GM03348 (cell line): ENCODE measurements around the gene ZNF302.
A peak's percentile ranks its signal among the peaks of the same experiment; 100 is the strongest.
"Not testable (repeated sequence)": the region's sequence is repeated elsewhere in the genome, so short reads cannot be mapped to it uniquely, and the experiment has no call there.

Experiments
- DNase-seq: peaks from one replicate; pipeline ENCODE4 v3.0.0; 2012; ENCODE audit warnings: low spot score

The ZNF302 gene

GRCh38 chr19:34677386-34678084 lies at the start of gene ZNF302:
ZNF302 (plus strand) TSS chr19:34677678; CDS start chr19:34678805, 1,127 bp downstream.
- DNase-seq = peak; percentile 97

GRCh38 chr19:34633802-34634201 lies 43.7 kb upstream of the ZNF302 start:
- no peak for DNase-seq

- peak; percentile 68 for DNase-seq
These were observed 37.9 kb upstream of the ZNF302 start for GRCh38 chr19:34639491-34640085.

- DNase-seq = no peak
These were observed 35.2 kb upstream of the ZNF302 start for GRCh38 chr19:34642241-34642640.

GRCh38 chr19:34644991-34645461 lies 32.5 kb upstream of the ZNF302 start:
- DNase-seq = no peak

GRCh38 chr19:34645551-34645950 lies 31.9 kb upstream of the ZNF302 start:
- no peak for DNase-seq

GRCh38 chr19:34649886-34650543 lies 27.5 kb upstream of the ZNF302 start:
- DNase-seq = no peak

GRCh38 chr19:34651747-34652146 lies 25.7 kb upstream of the ZNF302 start:
- no peak for DNase-seq

GRCh38 chr19:34654796-34655195 lies 22.7 kb upstream of the ZNF302 start:
- no peak for DNase-seq

GRCh38 chr19:34655651-34656050 lies 21.8 kb upstream of the ZNF302 start:
- DNase-seq = no peak

- DNase-seq = no peak
These were observed 16.1 kb upstream of the ZNF302 start for GRCh38 chr19:34661357-34661756.

- DNase-seq = peak; percentile 24
These were observed 14.6 kb upstream of the ZNF302 start for GRCh38 chr19:34662919-34663318.

GRCh38 chr19:34664168-34664567 lies 13.3 kb upstream of the ZNF302 start:
- no peak for DNase-seq

GRCh38 chr19:34664870-34665269 lies 12.6 kb upstream of the ZNF302 start:
- DNase-seq = no peak

GRCh38 chr19:34665275-34665674 lies 12.2 kb upstream of the ZNF302 start:
- not testable (repeated sequence) for DNase-seq

- no peak for DNase-seq
These were observed 11.1 kb upstream of the ZNF302 start for GRCh38 chr19:34666200-34666957.

GRCh38 chr19:34666958-34667265 lies 10.6 kb upstream of the ZNF302 start:
- DNase-seq = no peak

- DNase-seq = peak; percentile 59
These were observed 10.0 kb upstream of the ZNF302 start for GRCh38 chr19:34667349-34668076.

- DNase-seq = not testable (repeated sequence)
These were observed 9.3 kb upstream of the ZNF302 start for GRCh38 chr19:34668077-34668689.

- DNase-seq = not testable (repeated sequence)
These were observed 8.8 kb upstream of the ZNF302 start for GRCh38 chr19:34668690-34669089.

GRCh38 chr19:34669305-34669704 lies 8.2 kb upstream of the ZNF302 start:
- DNase-seq = no peak
